ENCODE measurements around the gene AMHR2.
"Not testable (repeated sequence)": the region's sequence is repeated elsewhere in the genome, so short reads cannot be mapped to it uniquely, and the experiment has no call there.

AMHR2 gene

DNA sequence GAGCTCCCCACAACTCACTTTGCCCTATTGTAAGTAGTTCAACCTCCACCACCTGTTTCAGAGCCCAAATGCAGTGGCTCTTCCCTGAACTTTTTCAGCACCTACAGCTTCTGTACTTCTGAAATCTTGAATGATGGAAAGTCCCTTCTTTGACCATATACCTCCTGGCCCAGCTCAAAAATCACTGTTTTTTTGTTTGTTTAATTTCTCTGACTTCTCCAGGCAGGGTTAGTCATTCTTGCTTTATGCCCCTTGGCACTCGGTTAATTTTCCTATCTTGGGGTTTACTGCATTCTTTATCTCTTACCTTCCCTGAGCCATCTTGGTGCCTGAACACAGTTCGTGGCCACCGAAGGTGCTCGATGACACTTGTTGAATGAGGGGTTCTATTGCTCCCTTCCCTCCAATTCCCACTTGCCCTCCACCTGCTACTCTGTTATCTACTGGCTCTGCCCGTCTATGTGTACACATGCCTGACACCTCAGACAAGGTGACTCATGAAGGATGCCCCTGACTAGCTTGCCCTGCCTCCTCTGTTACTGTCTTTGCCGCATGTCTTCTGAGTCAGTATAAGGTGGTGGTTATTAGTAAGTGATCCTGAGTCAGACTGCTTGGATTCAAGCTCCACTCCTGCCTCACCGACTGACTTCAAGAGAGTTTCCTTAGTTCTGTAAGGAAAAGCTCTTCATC is 4.4 kb downstream of the AMHR2 start:
- Mint-ChIP-seq H3K36me3 (ENCODE audit: low read depth) (no peaks in the 10 kb centered on the region), H3K4me1 (ENCODE audit: low read depth) (peaks cover 14% of the 10 kb centered on the region), H3K27ac (peak overlapping the region; percentile 42), H3K9me3 (no peaks in the 10 kb centered on the region), H3K4me3 (no peak overlapping the region), H3K27me3 (no peaks in the 10 kb centered on the region)
- peak; percentile 42 for DNase-seq

DNA sequence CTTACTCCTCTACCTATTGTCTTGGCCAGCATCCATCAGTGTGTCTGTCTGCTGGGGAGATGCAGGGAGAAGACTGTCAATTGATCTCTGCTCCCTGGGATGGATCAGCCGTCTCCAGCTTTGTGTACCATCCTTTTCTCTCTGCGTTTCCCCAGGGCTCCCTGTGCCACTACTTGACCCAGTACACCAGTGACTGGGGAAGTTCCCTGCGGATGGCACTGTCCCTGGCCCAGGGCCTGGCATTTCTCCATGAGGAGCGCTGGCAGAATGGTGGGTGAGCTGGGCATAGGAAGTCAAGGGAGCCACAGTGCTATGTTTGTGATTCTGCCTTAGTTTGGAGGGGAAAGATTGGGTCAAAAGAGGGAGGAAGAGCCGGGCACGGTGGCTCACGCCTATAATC is 5.1 kb downstream of the AMHR2 start:
- no peak for DNase-seq
- H3K36me3 Mint-ChIP-seq (ENCODE audit: low read depth), result no peaks in the 10 kb centered on the region
- H3K27ac Mint-ChIP-seq, result peak overlapping the region; percentile 42
- H3K27me3 Mint-ChIP-seq, result no peaks in the 10 kb centered on the region
- no peak overlapping the region for H3K4me3 Mint-ChIP-seq
- H3K9me3 Mint-ChIP-seq, result no peaks in the 10 kb centered on the region
- H3K4me1 Mint-ChIP-seq (ENCODE audit: low read depth), result peaks cover 14% of the 10 kb centered on the region

DNA sequence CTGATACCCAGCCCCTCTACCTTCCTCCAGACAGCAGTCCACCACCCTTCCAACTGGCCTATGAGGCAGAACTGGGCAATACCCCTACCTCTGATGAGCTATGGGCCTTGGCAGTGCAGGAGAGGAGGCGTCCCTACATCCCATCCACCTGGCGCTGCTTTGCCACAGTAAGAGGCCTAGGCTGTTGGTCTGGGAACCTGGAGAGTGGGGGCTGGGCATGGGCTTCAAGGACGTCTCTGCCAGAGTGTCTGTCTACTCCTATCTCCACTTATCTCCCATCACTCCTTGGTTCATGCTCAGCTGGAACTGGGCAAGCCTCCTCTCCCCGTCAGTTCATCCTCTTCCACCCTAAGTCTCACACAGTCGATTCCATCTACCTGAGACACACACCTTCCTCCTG is 6.5 kb downstream of the AMHR2 start:
- no peak for DNase-seq
- Mint-ChIP-seq H3K9me3 (no peaks in the 10 kb centered on the region), H3K27ac (no peak overlapping the region), H3K27me3 (no peaks in the 10 kb centered on the region), H3K4me3 (no peak overlapping the region), H3K36me3 (ENCODE audit: low read depth) (no peaks in the 10 kb centered on the region), H3K4me1 (ENCODE audit: low read depth) (peaks cover 14% of the 10 kb centered on the region)

DNA sequence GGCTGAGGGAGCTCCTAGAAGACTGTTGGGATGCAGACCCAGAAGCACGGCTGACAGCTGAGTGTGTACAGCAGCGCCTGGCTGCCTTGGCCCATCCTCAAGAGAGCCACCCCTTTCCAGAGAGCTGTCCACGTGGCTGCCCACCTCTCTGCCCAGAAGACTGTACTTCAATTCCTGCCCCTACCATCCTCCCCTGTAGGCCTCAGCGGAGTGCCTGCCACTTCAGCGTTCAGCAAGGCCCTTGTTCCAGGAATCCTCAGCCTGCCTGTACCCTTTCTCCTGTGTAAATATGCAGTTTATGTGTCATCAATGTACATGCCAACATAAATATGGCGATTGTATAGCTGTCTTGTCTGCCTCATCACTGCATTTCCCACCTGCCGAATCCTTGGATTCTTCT is 7.5 kb downstream of the AMHR2 start:
- H3K27ac Mint-ChIP-seq, result no peak overlapping the region
- DNase-seq, result no peak
- H3K4me1 Mint-ChIP-seq (ENCODE audit: low read depth), result peaks cover 14% of the 10 kb centered on the region
- H3K36me3 Mint-ChIP-seq (ENCODE audit: low read depth), result no peaks in the 10 kb centered on the region
- H3K4me3 Mint-ChIP-seq, result no peak overlapping the region
- H3K27me3 Mint-ChIP-seq, result no peaks in the 10 kb centered on the region
- no peaks in the 10 kb centered on the region for H3K9me3 Mint-ChIP-seq

DNA sequence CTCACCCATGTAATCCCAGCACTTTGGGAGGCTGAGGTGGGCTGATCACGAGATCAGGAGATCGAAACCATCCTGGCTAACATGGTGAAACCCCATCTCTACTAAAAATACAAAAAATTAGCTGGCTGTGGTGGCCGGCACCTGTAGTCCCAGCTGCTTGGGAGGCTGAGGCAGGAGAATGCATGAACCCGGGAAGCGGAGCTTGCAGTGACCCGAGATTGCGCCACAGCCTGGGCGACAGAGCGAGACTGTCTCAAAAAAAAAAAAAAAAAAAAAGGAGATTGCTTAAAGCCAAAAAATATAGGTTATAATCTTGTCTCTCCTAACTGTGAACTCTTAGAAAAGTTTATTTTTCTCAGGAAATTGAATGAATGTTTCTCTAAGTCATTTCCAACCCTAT is 11.7 kb downstream of the AMHR2 start:
- H3K36me3 Mint-ChIP-seq (ENCODE audit: low read depth); H3K9me3 Mint-ChIP-seq; H3K27me3 Mint-ChIP-seq; DNase-seq; H3K4me1 Mint-ChIP-seq (ENCODE audit: low read depth); H3K4me3 Mint-ChIP-seq; H3K27ac Mint-ChIP-seq: not testable (repeated sequence)

DNA sequence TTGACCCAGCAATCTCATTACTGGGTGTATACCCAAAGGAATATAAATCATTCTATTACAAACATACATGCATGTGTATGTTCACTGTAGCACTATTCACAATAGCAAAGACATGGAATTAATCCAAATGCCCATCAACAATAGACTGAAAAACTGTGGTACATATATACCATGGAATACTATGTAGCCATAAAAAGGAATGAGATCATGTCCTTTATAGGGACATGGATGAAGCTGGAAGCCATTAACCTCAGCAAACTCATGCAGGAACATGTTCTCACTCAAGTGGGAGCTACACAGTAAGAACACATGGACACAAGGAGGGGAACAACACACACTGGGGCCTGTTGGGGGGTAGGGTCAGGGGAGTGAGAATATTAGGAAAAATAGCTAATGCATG is 15.9 kb downstream of the AMHR2 start:
- Mint-ChIP-seq H3K4me1 (ENCODE audit: low read depth) (peaks cover 21% of the 10 kb centered on the region), H3K36me3 (ENCODE audit: low read depth) (peaks cover 29% of the 10 kb centered on the region)
- H3K4me3 Mint-ChIP-seq, H3K27ac Mint-ChIP-seq, H3K27me3 Mint-ChIP-seq, DNase-seq, H3K9me3 Mint-ChIP-seq: not testable (repeated sequence)

DNA sequence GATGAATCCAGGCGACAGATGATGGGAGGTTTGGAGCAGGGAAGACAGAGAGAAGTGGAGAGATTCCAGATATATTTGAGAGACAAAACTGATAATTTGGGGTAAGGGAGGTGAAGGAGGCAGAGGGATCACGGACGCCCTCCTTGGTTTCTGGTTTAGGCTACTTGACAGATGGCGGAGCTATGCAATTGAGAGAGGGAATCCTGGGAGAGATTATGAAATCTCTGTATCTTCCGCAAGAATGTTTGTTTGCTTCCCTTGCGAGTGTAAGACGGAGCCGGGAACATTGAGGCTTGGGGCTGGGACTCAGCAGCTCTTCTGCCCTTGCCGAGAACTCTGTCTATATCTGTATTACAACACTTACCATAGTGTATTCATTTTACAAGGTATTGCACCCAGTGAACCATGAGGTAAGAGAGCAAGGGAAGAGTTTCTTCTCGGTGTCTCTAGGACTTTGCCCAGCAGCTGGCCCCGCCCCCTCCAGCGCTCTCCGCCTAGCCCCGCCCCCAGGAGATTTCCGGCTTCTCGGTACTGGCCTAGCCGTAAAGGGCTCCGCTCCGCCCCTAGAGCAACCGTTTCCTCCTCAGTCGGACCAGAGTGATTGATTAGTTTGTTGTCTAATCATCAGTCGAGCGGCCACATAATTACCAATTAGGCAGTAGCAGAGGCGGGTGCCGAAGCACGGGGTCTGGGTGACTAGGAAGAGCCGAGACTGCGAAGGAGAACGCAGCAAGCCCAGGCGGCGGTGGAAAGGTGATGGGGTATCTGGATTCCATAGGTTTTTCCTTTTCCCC is 17.6 kb downstream of the AMHR2 start, which contains the start of gene PRR13:
PRR13 (plus strand) TSS at position 695 of the 794 bp plus-strand sequence. CDS start 981 bp downstream, outside the sequence.
- H3K4me3 Mint-ChIP-seq, result peak within 1 kb of the TSS; percentile 94
- H3K4me1 Mint-ChIP-seq (ENCODE audit: low read depth), result peaks cover 38% of the 10 kb centered on the region
- no peaks in the 10 kb centered on the region for H3K27me3 Mint-ChIP-seq
- no peaks in the 10 kb centered on the region for H3K9me3 Mint-ChIP-seq
- H3K36me3 Mint-ChIP-seq (ENCODE audit: low read depth), result peaks cover 46% of the 10 kb centered on the region
- DNase-seq, result peak; percentile 97
- peak within 1 kb of the TSS; percentile 95 for H3K27ac Mint-ChIP-seq

DNA sequence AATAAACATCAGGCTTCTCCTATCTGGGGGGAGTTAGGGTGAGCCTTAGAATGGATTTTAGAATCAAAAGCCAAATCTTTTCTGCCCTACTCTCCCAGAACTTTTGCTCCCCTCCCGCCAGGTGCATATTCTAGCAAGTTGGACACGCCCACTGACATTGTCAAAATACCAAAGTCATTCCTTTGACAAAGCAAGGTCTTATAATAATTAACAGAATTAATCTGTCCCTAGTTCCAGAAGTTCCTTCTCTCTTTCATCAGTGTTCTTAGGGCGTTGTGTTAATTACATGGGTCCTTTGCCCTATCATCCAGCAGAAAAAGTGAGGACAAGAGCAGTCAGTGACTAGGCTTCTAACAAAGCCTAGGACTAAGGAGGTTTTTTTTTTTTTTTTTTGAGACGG is 20.3 kb downstream of the AMHR2 start:
- H3K4me1 Mint-ChIP-seq (ENCODE audit: low read depth), result peaks cover 43% of the 10 kb centered on the region

DNA sequence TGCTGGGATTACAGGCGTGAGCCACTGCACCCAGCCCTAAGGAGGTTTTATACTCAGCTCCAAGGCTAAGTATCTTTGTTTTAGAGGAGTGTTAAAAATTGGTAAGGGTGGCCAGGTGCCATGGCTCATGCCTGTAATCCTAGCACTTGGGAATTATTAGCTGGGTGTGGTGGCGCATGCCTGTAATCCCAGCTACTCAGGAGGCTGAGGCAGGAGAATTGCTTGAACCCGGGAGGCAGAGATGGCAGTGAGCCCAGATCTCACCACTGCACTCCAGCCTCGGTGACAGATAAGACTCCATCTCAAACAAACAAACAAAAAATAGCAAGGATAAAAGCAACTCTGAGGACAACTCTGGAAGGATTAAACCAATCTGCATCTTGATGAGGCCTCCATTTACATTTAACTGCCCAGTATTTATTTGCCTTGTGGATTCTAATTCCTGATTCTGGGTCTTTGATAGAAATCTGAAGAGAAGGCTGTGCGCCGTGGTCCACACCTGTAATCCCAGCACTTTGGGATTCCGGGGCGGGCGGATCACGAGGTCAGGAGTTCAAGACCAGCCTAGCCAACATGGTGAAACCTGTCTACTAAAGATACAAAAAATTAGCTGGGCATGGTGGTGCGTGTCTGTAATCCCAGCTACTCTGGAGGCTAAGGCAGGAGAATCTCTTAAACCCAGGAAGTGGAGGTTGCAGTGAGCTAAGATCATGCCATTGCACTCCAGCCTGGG is 21.1 kb downstream of the AMHR2 start:
- H3K4me3 Mint-ChIP-seq, result peak overlapping the region; percentile 49
- H3K4me1 Mint-ChIP-seq (ENCODE audit: low read depth), result peaks cover 43% of the 10 kb centered on the region

More for the DNA sequence above, 20.3 kb downstream of the AMHR2 start:
- no peak for DNase-seq
- H3K9me3 Mint-ChIP-seq, result no peaks in the 10 kb centered on the region
- H3K36me3 Mint-ChIP-seq (ENCODE audit: low read depth), result peaks cover 68% of the 10 kb centered on the region
- H3K27me3 Mint-ChIP-seq, result no peaks in the 10 kb centered on the region
- H3K27ac Mint-ChIP-seq, result peak overlapping the region; percentile 85
- H3K4me3 Mint-ChIP-seq, result peak overlapping the region; percentile 94

DNA sequence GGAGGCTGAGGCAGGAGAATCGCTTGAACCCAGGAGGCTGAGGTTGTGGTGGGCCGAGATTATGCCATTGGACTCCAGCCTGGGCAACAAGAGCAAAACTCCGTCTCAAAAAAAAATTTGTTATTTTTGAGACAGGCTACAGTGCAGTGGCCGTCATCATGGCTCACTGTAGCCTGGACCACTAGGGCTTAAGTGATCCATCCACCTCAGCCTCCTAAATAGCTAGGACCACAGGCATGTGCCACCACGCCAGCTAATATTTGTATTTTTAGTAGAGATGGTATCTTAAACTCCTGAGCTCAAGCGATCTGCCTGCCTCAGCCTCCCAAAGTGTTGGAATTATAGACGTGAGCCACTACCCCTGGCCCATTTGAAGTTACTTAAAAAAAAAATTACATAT is 27.3 kb downstream of the AMHR2 start:
- Mint-ChIP-seq H3K27ac (peak overlapping the region; percentile 47), H3K4me3 (no peak overlapping the region), H3K27me3 (no peaks in the 10 kb centered on the region), H3K36me3 (ENCODE audit: low read depth) (peaks cover 70% of the 10 kb centered on the region), H3K9me3 (no peaks in the 10 kb centered on the region), H3K4me1 (ENCODE audit: low read depth) (peaks cover 45% of the 10 kb centered on the region)
- no peak for DNase-seq

More for the DNA sequence above, 21.1 kb downstream of the AMHR2 start:
- H3K27me3 Mint-ChIP-seq, DNase-seq, H3K9me3 Mint-ChIP-seq: not testable (repeated sequence)
- Mint-ChIP-seq H3K27ac (peak overlapping the region; percentile 85), H3K36me3 (ENCODE audit: low read depth) (peaks cover 68% of the 10 kb centered on the region)

DNA sequence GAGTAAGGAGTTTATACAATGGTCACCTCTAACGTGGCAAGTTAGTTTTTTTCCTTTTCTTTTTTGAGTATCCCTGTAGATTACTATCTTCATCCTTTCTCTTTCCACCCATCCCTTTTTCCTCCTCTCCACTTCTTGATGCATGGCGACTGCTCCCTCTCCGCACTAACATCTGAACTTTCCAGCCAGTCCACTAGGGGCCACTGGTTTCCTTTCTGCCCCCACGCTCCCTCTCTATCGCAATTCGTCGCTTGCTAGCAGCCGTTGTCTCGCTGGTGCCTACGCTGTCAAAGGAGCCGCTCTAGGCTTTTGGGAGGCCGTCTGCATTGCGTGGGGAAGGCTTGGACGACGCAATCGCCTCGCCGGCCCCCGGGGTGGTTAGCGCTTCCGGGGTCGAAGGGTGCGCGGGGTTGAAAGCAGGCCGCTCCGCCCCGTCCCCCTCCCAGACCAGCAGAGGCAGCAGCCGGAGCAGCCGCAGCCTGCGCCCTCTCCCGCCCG is 28.1 kb downstream of the AMHR2 start, which contains the start of gene PCBP2:
PCBP2 (plus strand) TSS at position 442 of the 498 bp plus-strand sequence. CDS start 2,699 bp downstream, outside the sequence.
- Mint-ChIP-seq H3K36me3 (ENCODE audit: low read depth) (peaks cover 70% of the 10 kb centered on the region), H3K9me3 (no peaks in the 10 kb centered on the region), H3K4me3 (peak within 1 kb of the TSS; percentile 95), H3K27ac (peak within 1 kb of the TSS; percentile 99), H3K27me3 (no peaks in the 10 kb centered on the region), H3K4me1 (ENCODE audit: low read depth) (peaks cover 43% of the 10 kb centered on the region)
- peak; percentile 97 for DNase-seq

DNA sequence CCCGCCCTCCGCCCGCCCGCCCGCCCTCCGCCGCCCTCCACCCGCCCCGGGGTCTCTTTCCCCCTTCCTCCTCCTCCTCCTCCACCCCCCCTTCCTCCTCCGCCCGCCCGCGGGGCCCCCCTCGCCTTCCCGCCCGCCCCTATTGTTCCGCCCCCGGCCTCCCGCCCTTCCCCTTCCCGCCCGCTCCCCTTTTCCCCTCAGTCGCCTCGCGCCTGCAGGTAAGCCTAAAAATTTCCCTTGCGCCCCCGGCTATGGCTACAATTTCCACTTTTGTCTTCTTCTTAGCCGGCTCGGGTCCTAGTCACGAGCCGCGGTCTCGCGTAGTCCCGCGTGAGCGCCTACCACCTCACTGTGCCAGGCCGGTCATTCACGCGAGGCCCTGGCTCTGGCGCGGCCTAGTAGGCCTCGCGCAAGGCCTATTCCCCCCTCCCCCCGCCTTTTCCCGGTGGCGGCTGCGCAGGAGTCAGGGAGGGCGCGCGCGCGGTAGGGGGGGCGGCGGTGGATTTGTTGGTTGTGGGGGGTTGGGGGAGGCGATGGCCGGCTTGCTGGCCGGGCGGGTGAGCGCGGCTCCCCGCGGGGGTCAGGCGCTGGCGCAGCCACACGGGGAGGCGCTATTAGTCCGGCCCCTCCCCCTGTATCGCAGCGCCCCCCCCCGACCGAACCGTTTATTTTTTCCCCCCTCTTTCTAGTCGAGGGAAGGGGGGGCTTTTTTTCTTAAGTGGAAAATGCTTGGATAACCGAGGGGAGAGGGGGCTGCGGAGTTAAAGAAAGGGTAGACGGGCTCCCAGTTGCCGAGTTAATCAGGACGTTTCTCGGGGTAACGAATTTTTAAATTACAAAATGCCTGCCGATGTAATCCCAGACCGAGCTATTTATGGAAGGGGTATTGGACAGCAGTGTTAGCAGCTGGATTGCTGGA is 28.8 kb downstream of the AMHR2 start:
- no peaks in the 10 kb centered on the region for H3K27me3 Mint-ChIP-seq
- H3K4me3 Mint-ChIP-seq, result peak overlapping the region; percentile 95
- peaks cover 46% of the 10 kb centered on the region for H3K4me1 Mint-ChIP-seq (ENCODE audit: low read depth)
- peak overlapping the region; percentile 99 for H3K27ac Mint-ChIP-seq
- H3K36me3 Mint-ChIP-seq (ENCODE audit: low read depth), result peaks cover 71% of the 10 kb centered on the region
- no peaks in the 10 kb centered on the region for H3K9me3 Mint-ChIP-seq
- DNase-seq, result peak; percentile 88

DNA sequence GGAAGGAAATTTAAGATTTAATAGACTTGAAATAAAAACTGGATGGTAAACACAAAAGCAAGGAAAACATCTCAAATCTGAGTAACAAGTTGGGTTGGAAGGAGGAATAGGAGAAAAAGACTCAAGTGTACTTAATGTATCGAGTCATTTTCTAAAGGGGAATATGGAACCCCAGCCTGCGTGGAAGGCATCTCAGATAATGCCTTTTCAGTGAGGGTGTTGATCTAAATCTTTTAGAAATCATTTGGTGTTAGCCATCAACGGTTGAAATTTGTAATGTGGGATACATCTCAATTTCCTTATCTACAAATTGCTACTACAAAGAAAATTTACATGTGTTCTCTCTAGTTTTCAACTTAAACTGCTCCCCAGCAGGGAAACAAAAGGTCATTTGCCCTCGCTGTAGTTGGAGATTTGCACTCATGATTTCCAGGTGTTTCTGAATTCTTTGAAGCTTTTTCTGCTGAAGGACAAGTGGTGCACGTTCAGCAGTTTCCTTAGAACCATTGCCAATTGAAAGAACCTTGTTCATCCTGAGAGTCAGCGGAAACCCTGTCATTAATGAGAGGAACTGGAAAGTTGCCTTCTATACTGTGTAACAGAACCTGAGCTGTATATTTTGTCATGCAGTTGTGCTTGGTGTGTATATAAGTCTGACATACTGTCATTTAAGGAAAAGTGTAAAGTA is 30.4 kb downstream of the AMHR2 start:
- Mint-ChIP-seq H3K9me3 (no peaks in the 10 kb centered on the region), H3K4me1 (ENCODE audit: low read depth) (peaks cover 53% of the 10 kb centered on the region), H3K27ac (peak overlapping the region; percentile 99), H3K27me3 (no peaks in the 10 kb centered on the region), H3K4me3 (peak overlapping the region; percentile 95), H3K36me3 (ENCODE audit: low read depth) (peaks cover 75% of the 10 kb centered on the region)
- DNase-seq, result no peak

Data from activated T-cell treated with anti-CD3 and anti-CD28 coated beads, Interleukin-2, amount 50 U/mL, for 24 hours (primary cell).